ENCODE data around the gene RXFP3.
A peak's percentile ranks its signal among the peaks of the same experiment; 100 is the strongest.
"Not testable (repeated sequence)": the region's sequence is repeated elsewhere in the genome, so short reads cannot be mapped to it uniquely, and the experiment has no call there.

RXFP3 gene, protein sequence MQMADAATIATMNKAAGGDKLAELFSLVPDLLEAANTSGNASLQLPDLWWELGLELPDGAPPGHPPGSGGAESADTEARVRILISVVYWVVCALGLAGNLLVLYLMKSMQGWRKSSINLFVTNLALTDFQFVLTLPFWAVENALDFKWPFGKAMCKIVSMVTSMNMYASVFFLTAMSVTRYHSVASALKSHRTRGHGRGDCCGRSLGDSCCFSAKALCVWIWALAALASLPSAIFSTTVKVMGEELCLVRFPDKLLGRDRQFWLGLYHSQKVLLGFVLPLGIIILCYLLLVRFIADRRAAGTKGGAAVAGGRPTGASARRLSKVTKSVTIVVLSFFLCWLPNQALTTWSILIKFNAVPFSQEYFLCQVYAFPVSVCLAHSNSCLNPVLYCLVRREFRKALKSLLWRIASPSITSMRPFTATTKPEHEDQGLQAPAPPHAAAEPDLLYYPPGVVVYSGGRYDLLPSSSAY

DNA sequence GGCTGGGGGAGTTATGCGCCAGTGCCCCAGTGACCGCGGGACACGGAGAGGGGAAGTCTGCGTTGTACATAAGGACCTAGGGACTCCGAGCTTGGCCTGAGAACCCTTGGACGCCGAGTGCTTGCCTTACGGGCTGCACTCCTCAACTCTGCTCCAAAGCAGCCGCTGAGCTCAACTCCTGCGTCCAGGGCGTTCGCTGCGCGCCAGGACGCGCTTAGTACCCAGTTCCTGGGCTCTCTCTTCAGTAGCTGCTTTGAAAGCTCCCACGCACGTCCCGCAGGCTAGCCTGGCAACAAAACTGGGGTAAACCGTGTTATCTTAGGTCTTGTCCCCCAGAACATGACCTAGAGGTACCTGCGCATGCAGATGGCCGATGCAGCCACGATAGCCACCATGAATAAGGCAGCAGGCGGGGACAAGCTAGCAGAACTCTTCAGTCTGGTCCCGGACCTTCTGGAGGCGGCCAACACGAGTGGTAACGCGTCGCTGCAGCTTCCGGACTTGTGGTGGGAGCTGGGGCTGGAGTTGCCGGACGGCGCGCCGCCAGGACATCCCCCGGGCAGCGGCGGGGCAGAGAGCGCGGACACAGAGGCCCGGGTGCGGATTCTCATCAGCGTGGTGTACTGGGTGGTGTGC, at the start of gene RXFP3:
TSS of gene RXFP3 (plus strand) at position 6 of the 636 bp plus-strand sequence. CDS start at position 361, 355 bp downstream.
- peak; percentile 49 for DNase-seq

DNA sequence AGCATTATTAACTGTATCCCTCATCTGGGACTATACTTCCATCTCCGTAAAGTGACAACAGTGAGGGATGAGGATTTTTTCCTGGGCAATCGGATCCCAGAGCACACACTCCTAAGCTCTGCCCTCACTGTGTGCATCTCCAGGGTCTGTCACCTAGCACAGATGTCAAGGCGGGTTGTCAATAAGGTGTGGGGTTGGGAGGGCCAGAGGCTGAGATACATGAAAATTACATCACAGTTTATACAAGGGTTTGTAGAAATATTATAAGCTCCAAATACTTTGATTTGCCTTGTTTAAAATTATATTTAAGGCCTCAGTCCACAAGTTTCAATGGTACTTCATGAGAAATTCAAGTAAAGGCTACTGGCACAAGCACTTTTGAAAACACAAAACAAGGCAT, 48.9 kb upstream of the RXFP3 start:
- DNase-seq: no peak

- no peak for DNase-seq
These were observed 47.6 kb upstream of the RXFP3 start for GRCh38 chr5:33888587-33888986.

GRCh38 chr5:33890131-33891032, 45.8 kb upstream of the RXFP3 start:
- DNase-seq: no peak

GRCh38 chr5:33891446-33891787, 44.8 kb upstream of the RXFP3 start:
- DNase-seq: no peak

GRCh38 chr5:33891788-33892619, 44.2 kb upstream of the RXFP3 start, which contains the start of gene ADAMTS12:
ADAMTS12 (minus strand) TSS chr5:33891990; CDS start chr5:33891856, 134 bp downstream.
- DNase-seq: peak; percentile 21

DNA sequence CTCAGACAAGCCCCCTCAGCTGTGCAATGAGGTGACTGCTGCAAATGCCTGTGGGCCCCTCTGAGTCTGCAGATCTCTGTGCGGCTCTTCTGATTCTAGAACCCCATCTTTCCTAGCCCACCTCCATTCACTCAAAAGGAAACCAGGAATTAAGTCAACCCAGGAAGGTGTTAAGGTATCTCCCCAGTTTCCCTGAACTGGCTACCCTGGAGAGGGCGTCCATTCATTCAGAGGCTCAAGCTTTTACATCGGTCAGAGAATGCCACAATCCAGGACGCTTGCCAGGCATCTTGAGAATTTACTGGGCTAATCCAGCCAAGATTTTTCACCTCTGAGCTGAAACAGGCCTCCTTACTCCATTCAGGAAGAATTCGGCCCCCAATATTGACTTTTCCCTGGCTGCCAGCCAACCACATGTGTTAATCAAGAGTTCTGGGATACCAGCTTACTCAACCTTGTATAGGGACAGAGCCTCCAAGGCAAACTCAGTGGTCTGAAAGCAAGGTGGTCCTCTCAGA, 43.5 kb upstream of the RXFP3 start:
- DNase-seq: no peak

DNA sequence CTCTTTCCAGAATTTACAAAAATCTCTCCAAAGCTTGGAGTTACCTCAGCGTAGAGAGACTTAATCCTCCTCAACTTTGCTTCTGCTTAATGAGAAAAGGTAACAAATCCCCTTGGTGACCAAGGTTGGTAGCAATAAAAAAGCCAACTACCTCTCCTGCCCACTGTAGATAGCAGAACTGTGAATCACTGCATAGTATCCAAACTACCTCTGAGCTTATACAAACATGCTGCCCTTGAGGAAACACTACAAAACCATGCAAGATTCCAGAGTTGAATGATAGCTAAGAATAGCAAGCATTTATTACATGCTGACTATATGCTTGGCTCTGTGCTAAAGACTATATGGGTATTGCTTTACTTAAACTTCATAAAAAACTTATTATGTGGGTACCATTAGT, 41.6 kb upstream of the RXFP3 start:
- no peak for DNase-seq

DNA sequence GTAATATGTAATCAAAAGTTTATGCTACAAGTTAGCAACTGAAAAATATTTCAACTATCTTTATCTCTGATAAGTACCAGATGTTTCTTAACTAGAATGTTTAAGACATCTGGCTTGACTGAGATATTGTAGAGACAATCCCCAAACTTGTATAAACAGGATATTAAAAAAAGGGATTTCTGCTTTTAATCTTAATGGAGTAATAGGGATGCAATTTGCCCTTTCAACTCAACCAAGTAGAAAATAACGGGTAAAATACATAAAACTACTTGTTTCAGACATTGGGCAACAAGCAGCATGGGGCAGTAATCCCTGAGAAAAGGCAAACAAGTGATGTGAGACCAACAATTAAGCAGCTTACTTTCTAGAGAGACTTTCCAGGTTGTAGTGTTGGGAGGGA, 35.0 kb upstream of the RXFP3 start:
- no peak for DNase-seq

DNA sequence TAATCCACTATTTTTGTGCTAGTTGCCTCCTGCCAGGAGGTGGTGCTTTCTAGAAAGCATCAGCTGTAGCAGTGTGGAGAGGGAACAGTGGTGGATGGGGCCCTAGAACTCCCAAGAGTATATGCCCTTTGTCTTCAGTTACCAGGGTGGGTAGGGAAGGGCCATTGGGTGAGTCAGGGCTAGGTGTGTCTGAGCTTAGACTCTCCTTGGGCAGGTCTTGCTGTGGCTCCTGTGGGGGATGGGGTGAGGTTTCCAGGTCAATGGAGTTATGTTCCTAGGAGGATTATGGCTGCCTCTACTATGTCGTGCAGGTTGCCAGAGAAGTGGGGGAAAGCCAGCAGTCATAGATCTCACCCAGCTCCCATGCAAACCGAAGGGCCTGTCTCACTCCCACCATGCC, 33.1 kb upstream of the RXFP3 start:
- DNase-seq: no peak

DNA sequence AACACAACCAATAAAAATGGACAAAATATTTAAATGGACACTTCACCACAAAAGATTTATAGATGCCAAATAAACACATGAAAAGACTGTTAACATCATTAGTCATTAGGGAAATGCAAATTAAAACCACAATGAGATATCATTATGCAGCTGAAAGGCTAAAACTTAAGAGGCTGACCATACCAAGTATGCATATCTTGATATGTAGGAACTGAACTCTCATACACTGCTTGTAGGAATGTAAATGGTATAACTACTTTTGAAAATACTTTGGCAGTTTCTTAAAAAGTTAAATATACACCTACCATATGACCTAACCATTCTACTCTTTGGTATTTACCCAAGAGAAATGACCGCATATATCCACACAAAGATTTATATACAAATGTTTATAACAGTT, 30.8 kb upstream of the RXFP3 start:
- no peak for DNase-seq

DNA sequence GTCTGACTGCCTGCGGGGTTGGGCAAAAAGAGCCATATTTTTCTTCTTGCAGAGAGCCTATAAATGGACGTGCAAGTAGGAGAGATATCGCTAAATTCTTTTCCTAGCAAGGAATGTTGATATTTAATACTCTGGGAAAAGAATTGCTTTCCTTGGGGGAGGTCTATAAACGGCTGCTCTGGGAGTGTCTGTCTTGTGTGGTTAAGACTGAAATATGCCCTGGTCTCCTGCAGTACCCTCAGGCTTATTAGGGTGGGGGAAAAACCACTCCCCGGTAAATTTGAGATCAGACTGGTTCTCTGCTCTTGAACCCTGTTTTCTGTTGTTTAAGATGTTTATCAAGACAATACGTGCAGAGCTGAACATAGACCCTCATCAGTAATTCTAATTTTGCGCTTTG, 29.9 kb upstream of the RXFP3 start:
- DNase-seq: not testable (repeated sequence)

GRCh38 chr5:33914844-33915243, 21.3 kb upstream of the RXFP3 start:
- not testable (repeated sequence) for DNase-seq

DNA sequence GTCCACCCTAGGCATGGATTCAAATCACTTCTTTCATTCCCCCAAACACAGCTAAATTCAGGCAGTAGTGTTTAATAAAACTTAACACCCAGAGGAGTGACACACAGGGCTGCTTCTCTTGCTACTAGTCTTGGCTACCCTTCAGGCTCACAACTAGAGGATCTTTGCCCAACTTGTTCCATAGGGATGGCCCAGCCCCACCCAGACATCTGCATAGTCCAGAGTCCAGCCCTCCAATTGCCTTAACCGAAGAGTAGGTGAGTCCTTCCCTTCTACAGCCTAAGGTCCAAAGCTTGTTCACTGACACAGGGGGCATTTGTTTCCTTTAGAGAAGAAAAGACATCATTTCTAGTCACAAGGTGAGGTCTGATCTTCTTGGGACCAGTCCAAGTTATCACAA, 15.2 kb upstream of the RXFP3 start:
- no peak for DNase-seq

DNA sequence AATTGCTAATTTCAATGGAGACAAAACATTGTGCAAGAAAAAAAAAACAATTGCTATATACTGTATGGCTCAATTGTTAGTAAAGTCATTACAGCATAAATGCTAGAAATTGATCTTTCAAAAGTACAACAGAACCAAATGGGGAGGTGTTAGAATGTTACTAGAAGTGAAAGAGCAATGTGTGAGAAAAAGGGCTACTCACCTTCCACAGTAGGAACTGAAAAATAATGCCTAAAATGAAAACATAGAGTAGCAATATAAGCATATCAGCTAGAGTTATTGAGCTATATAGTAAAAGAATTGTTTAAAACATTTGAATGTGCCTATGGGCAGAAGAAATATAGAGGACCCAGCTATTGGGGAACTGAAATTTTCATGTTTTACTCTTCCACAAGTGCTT, 10.9 kb upstream of the RXFP3 start:
- DNase-seq: no peak

GRCh38 chr5:33927685-33928084, 8.5 kb upstream of the RXFP3 start:
- DNase-seq: no peak

GRCh38 chr5:33928283-33928682, 7.9 kb upstream of the RXFP3 start:
- no peak for DNase-seq

- no peak for DNase-seq
These were observed 6.1 kb upstream of the RXFP3 start for GRCh38 chr5:33929925-33930690.

DNA sequence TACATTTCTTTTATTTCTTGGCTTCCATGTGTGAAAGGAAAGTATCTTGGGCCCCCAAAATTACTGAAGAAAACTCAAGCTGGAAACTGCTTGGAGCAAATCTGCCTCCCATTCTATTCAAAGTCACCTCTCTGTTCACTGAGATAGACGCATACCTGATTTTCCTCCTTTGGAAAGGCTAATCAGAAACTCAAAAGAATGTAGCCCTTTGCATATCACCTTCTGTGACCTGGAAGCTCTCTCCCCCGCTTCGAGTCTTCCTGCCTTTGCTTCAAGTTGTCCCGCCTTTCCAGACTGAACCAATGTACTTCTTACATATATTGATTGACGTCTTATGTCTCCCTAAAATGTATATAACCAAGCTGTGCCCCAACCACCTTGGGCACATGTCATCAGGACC, 5.0 kb upstream of the RXFP3 start:
- DNase-seq: no peak

GRCh38 chr5:33933723-33934169, 2.4 kb upstream of the RXFP3 start:
- no peak for DNase-seq

DNA sequence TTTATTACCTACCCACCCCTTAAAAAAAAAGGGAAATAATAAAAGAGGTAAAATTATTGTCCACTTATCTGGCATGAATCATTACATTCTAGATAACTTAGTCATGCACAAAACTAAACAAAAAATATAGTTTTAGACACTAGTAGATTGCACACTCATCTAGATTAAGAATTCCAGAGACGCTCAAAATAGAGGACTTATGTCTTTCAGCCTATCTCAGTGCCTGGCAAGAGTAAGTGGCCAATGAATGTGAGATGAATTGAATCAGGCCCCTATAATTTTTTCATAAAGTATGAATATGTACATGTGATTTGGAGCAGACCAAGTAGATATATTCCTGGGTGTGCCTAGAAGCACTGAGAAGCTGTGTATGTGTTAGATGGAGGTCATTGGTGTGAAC, 2.0 kb upstream of the RXFP3 start:
- no peak for DNase-seq
